HepG2 (cell line): ENCODE results near the gene ATP9A. TPM values are rescaled to one million over a fixed set of nuclear protein-coding genes. Genes with fewer than 3 reads are reported as not detected.

Experiments
- ARNT2 ChIP-seq: sonication (generic); formaldehyde crosslinking; IDR thresholded peaks from 2 replicates; pipeline ENCODE4 v1.8.0; 2022; ENCODE audit warnings: mild to moderate bottlenecking, low read depth, missing genetic modification reagents, moderate library complexity
- CHD4 ChIP-seq: fragments of 200-600 bp; sonication (generic); IDR thresholded peaks from 2 replicates; pipeline ENCODE4 v1.7.0; 2017; ENCODE audit warnings: mild to moderate bottlenecking, low read length, borderline replicate concordance
- FOXA3 ChIP-seq: IDR thresholded peaks from 2 replicates; pipeline ENCODE4 v1.6.1; 2016; ENCODE audit warnings: missing genetic modification reagents, missing compliant biosample characterization
- HCFC1 ChIP-seq: fragments of 150-350 bp; IDR thresholded peaks from 2 replicates; pipeline ENCODE4 v1.6.1; 2014; ENCODE audit warnings: low read depth, low read length
- ISX ChIP-seq: sonication (generic); formaldehyde crosslinking; conservative IDR thresholded peaks from 2 replicates; pipeline ENCODE4 v1.5.0; 2020; ENCODE audit warnings: missing genetic modification reagents
- MTF2 ChIP-seq: sonication (generic); formaldehyde crosslinking; IDR thresholded peaks from 2 replicates; pipeline ENCODE4 v1.5.0; 2020; ENCODE audit warnings: missing genetic modification reagents, borderline replicate concordance
- PRMT3 ChIP-seq: sonication (generic); formaldehyde crosslinking; IDR thresholded peaks from 2 replicates; pipeline ENCODE4 v1.8.1; 2022; ENCODE audit warnings: low read depth, mild to moderate bottlenecking, moderate library complexity, missing genetic modification reagents, borderline replicate concordance
- REPIN1 ChIP-seq: sonication (generic); formaldehyde crosslinking; IDR thresholded peaks from 2 replicates; pipeline ENCODE4 v1.8.0; 2022; ENCODE audit warnings: missing genetic modification reagents, low read depth, mild to moderate bottlenecking, borderline replicate concordance
- RXRA ChIP-seq: sonication (generic); formaldehyde crosslinking; IDR thresholded peaks from 2 replicates; pipeline ENCODE4 v1.5.1; 2020; ENCODE audit warnings: missing genetic modification reagents
- SNAI1 ChIP-seq: sonication (generic); formaldehyde crosslinking; IDR thresholded peaks from 2 replicates; pipeline ENCODE4 v1.5.0; 2020; ENCODE audit warnings: mild to moderate bottlenecking, missing genetic modification reagents, borderline replicate concordance
- TARDBP ChIP-seq: sonication (generic); formaldehyde crosslinking; IDR thresholded peaks from 2 replicates; pipeline ENCODE4 v1.8.0; 2022; ENCODE audit warnings: mild to moderate bottlenecking, missing genetic modification reagents
- ZKSCAN8 ChIP-seq: IDR thresholded peaks from 2 replicates; pipeline ENCODE4 v1.6.1; 2016; ENCODE audit warnings: borderline replicate concordance, missing genetic modification reagents, missing compliant biosample characterization
- ZNF143 ChIP-seq: sonication (generic); formaldehyde crosslinking; IDR thresholded peaks from 2 replicates; pipeline ENCODE4 v1.4.0; 2020; ENCODE audit warnings: missing genetic modification reagents
- ZNF235 ChIP-seq: sonication (generic); formaldehyde crosslinking; IDR thresholded peaks from 2 replicates; pipeline ENCODE4 v1.8.1; 2023; ENCODE audit warnings: mild to moderate bottlenecking, missing genetic modification reagents, borderline replicate concordance
- ZNF629 ChIP-seq: sonication (generic); formaldehyde crosslinking; conservative IDR thresholded peaks from 2 replicates; pipeline ENCODE4 v1.5.0; 2020; ENCODE audit warnings: missing genetic modification reagents
- ZNF672 ChIP-seq: sonication (generic); formaldehyde crosslinking; IDR thresholded peaks from 2 replicates; pipeline ENCODE4 v1.8.1; 2022; ENCODE audit warnings: missing genetic modification reagents
- ZNF761 ChIP-seq: sonication (generic); formaldehyde crosslinking; conservative IDR thresholded peaks from 2 replicates; pipeline ENCODE4 v1.4.0; 2020; ENCODE audit warnings: mild to moderate bottlenecking, missing genetic modification reagents
- ZNF776 ChIP-seq: sonication (generic); formaldehyde crosslinking; IDR thresholded peaks from 2 replicates; pipeline ENCODE4 v1.4.0; 2020; ENCODE audit warnings: mild to moderate bottlenecking, missing genetic modification reagents
- polyA plus RNA-seq, 8 experiments: library from polyadenylated mRNA; depleted of rRNA in 3 of 8; stranded (reverse) in 7 of 8; unstranded in 1 of 8; fragments of >200 nt; fragmentation: Illumina TruSeq in 4 of 8; extraction: Trizol in 4 of 8; gene quantifications; 2 replicates each; pipeline versions ENCODE4 v1.2.1 to v1.2.3, GENCODE V29; 2011 to 2016; ENCODE audit warnings: low read depth in 4 of 8, missing spikeins in 1 of 8, mixed read lengths in 1 of 8; ENCODE audit not compliant: insufficient read depth in 1 of 8
- total RNA-seq, 5 experiments: library from RNA; depleted of rRNA; stranded (reverse); fragments of >200 nt; fragmentation: Illumina TruSeq; extraction: Trizol; gene quantifications; 2 replicates each; pipeline ENCODE4 v1.2.3, GENCODE V29; 2016; ENCODE audit warnings: low read depth in 1 of 5
- TF ChIP-seq, protein P1 (sequence below): sonication (generic); formaldehyde crosslinking; IDR thresholded peaks from 2 replicates; pipeline ENCODE4 v1.8.1; 2022; ENCODE audit warnings: low read depth, mild to moderate bottlenecking, missing genetic modification reagents
- TF ChIP-seq, protein P2 (sequence below): sonication (generic); formaldehyde crosslinking; IDR thresholded peaks from 2 replicates; pipeline ENCODE4 v1.9.0; 2022; ENCODE audit warnings: missing genetic modification reagents, mild to moderate bottlenecking, borderline replicate concordance
- TF ChIP-seq, protein P3 (sequence below): sonication (generic); formaldehyde crosslinking; conservative IDR thresholded peaks from 2 replicates; pipeline ENCODE4 v1.8.0; 2022; ENCODE audit warnings: low read depth, missing genetic modification reagents
- TF ChIP-seq, protein P4 (sequence below): IDR thresholded peaks from 2 replicates; pipeline ENCODE4 v1.6.1; 2016; ENCODE audit warnings: missing genetic modification reagents, missing compliant biosample characterization

ATP9A gene
- total and polyA plus RNA-seq, 2 of the 13 experiments (the other 11 are each of a cell fraction or from before 2014, with no cell fraction given): 11.8 to 18.5 TPM

DNA sequence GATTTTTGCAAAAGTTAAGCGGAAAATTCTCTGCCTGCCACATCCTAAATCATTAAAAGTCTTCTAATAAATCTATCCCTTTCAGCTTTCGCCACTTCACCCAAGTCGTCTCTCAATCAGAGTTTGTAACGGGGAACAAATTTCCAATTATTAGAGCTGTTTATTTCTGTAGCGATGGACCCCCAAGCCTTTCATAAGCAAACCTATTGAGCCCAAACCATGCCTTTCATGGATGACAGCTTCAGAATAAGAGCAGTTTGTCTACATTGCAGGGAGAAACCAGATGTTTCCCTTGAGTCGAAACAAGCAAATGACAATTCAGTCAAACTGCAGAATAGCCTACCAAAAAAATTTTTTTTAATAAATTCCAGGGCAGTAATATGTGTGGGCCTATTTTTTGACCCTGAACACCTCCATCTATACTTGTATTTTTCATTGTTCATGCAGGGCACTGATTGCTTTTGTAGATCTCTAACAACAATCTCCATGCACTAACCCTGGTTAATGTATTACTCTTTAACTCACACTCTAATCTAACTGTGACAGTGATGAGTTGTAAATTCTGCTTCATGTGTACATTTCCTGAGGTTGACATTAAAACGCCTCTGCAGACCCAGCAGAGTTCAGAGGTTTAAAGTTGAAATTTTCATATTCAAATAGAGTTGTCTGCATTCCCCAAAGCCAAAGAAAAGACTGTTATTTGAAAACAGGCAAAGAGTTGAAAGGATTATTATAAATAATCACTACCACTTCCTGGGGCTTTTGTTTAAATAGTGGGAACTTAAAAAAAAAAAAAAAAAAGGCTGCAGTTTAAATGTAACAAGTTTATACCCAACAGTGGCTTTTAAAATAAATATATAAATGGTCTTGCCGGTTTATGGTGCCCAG is 64.5 kb downstream of the ATP9A start (continued):
- TF ChIP-seq, protein P1, sequence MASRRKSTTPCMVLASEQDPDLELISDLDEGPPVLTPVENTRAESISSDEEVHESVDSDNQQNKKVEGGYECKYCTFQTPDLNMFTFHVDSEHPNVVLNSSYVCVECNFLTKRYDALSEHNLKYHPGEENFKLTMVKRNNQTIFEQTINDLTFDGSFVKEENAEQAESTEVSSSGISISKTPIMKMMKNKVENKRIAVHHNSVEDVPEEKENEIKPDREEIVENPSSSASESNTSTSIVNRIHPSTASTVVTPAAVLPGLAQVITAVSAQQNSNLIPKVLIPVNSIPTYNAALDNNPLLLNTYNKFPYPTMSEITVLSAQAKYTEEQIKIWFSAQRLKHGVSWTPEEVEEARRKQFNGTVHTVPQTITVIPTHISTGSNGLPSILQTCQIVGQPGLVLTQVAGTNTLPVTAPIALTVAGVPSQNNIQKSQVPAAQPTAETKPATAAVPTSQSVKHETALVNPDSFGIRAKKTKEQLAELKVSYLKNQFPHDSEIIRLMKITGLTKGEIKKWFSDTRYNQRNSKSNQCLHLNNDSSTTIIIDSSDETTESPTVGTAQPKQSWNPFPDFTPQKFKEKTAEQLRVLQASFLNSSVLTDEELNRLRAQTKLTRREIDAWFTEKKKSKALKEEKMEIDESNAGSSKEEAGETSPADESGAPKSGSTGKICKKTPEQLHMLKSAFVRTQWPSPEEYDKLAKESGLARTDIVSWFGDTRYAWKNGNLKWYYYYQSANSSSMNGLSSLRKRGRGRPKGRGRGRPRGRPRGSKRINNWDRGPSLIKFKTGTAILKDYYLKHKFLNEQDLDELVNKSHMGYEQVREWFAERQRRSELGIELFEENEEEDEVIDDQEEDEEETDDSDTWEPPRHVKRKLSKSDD (CRISPR knock-in tag): no peak
- TF ChIP-seq, protein P2, sequence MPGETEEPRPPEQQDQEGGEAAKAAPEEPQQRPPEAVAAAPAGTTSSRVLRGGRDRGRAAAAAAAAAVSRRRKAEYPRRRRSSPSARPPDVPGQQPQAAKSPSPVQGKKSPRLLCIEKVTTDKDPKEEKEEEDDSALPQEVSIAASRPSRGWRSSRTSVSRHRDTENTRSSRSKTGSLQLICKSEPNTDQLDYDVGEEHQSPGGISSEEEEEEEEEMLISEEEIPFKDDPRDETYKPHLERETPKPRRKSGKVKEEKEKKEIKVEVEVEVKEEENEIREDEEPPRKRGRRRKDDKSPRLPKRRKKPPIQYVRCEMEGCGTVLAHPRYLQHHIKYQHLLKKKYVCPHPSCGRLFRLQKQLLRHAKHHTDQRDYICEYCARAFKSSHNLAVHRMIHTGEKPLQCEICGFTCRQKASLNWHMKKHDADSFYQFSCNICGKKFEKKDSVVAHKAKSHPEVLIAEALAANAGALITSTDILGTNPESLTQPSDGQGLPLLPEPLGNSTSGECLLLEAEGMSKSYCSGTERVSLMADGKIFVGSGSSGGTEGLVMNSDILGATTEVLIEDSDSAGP (CRISPR knock-in tag): no peak
- TF ChIP-seq ISX (CRISPR knock-in tag) (no peak), REPIN1 (CRISPR knock-in tag) (no peak), SNAI1 (CRISPR knock-in tag) (0 out of 2 replicates have a peak, but pooled peaks have one; percentile 24), ZNF776 (no peak), ZNF672 (CRISPR knock-in tag) (no peak), MTF2 (peak; percentile 39; the same call in 1 of the 2 replicates), FOXA3 (CRISPR knock-in tag) (peak; percentile 98), ZKSCAN8 (CRISPR knock-in tag) (peak; percentile 70; the same call in 1 of the 2 replicates), TARDBP (CRISPR knock-in tag) (peak; percentile 56; the same call in 1 of the 2 replicates), HCFC1 (no peak), ARNT2 (CRISPR knock-in tag) (no peak), ZNF761 (no peak), RXRA (CRISPR knock-in tag) (no peak; the same call in 1 of the 2 replicates), ZNF143 (CRISPR knock-in tag) (no peak), ZNF629 (CRISPR knock-in tag) (no peak; the same call in 1 of the 2 replicates), ZNF235 (CRISPR knock-in tag) (no peak), CHD4 (peak; percentile 46; the same call in 1 of the 2 replicates), PRMT3 (no peak)
- TF ChIP-seq, protein P3, sequence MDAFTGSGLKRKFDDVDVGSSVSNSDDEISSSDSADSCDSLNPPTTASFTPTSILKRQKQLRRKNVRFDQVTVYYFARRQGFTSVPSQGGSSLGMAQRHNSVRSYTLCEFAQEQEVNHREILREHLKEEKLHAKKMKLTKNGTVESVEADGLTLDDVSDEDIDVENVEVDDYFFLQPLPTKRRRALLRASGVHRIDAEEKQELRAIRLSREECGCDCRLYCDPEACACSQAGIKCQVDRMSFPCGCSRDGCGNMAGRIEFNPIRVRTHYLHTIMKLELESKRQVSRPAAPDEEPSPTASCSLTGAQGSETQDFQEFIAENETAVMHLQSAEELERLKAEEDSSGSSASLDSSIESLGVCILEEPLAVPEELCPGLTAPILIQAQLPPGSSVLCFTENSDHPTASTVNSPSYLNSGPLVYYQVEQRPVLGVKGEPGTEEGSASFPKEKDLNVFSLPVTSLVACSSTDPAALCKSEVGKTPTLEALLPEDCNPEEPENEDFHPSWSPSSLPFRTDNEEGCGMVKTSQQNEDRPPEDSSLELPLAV (CRISPR knock-in tag): no peak
- TF ChIP-seq, protein P4, sequence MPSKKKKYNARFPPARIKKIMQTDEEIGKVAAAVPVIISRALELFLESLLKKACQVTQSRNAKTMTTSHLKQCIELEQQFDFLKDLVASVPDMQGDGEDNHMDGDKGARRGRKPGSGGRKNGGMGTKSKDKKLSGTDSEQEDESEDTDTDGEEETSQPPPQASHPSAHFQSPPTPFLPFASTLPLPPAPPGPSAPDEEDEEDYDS: peak; percentile 50; the same call in 1 of the 2 replicates
